Measurements from ENCODE around the gene FAM169A. TPM values are rescaled to one million over a fixed set of nuclear protein-coding genes. Genes with fewer than 3 reads are reported as not detected.
A peak's percentile ranks its signal among the peaks of the same experiment; 100 is the strongest.
"Not testable (repeated sequence)": the region's sequence is repeated elsewhere in the genome, so short reads cannot be mapped to it uniquely, and the experiment has no call there.

The FAM169A gene
- polyA plus RNA-seq, 4 donors: 0.73 to 2.2 TPM; not detected in 2

DNA sequence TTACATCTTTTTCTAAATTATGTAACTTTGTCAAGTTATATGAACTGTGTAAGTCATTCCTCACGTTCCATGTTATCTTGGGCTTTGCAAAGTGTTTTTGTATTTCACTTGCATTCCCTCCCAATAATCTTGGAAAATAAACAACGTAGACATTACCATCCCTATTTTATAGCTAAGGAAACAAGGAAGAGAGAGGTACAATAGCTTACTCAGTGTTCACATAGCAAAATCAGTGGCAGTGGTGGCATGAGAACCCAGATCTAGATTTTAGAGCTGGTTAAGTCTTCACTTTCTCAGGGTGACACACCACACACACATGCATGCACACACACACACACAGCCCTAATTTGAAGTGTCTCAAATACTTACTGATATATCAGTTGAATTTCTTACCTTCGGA is 65.0 kb downstream of the FAM169A start:
- FAIRE-seq (no peak), DNase-seq (no peak)
- Histone ChIP-seq H3K27me3 (ENCODE audit: control insufficient read depth in 3 of 3, insufficient read depth in 3 of 3, low read length in 3 of 3) (no peaks in the 10 kb centered on the region), H3K27ac (ENCODE audit: low read depth in 1 of 3, low read length in 2 of 3) (no peak overlapping the region), H3K36me3 (ENCODE audit: control insufficient read depth in 3 of 3, insufficient read depth in 2 of 3, low read depth in 1 of 3, low read length in 3 of 3) (peaks cover 0 to 8% (median 0%) of the 10 kb centered on the region in 3 donors), H3K9me3 (ENCODE audit: control insufficient read depth in 2 of 2, insufficient read depth in 1 of 2, low read depth in 1 of 2, low read length in 1 of 2) (no peaks in the 10 kb centered on the region), H3K4me1 (ENCODE audit: control insufficient read depth in 3 of 3, insufficient read depth in 2 of 3, low read depth in 1 of 3, low read length in 2 of 3) (no peaks in the 10 kb centered on the region), H3K4me3 (ENCODE audit: low read depth in 1 of 3, low read length in 3 of 3) (no peak overlapping the region)
- WGBS, 3 donors: 56 to 76% (median 58%) methylated on average over 3 of the region's 3 CpGs

- Histone ChIP-seq H3K27ac (ENCODE audit: low read depth in 1 of 3, low read length in 2 of 3) (no peak overlapping the region), H3K27me3 (ENCODE audit: control insufficient read depth in 3 of 3, insufficient read depth in 3 of 3, low read length in 3 of 3) (no peaks in the 10 kb centered on the region), H3K36me3 (ENCODE audit: control insufficient read depth in 3 of 3, insufficient read depth in 2 of 3, low read depth in 1 of 3, low read length in 3 of 3) (peaks cover 0 to 8% (median 0%) of the 10 kb centered on the region in 3 donors), H3K9me3 (ENCODE audit: control insufficient read depth in 2 of 2, insufficient read depth in 1 of 2, low read depth in 1 of 2, low read length in 1 of 2) (no peaks in the 10 kb centered on the region), H3K4me1 (ENCODE audit: control insufficient read depth in 3 of 3, insufficient read depth in 2 of 3, low read depth in 1 of 3, low read length in 2 of 3) (no peaks in the 10 kb centered on the region), H3K4me3 (ENCODE audit: low read depth in 1 of 3, low read length in 3 of 3) (no peak overlapping the region)
- DNase-seq (no peak), FAIRE-seq (no peak)
- 89 to 91% (median 89%) methylated on average over 21 of the region's 21 CpGs for WGBS, 3 donors
Measured at GRCh38 chr5:74798977-74799911, 66.9 kb downstream of the FAM169A start.

DNA sequence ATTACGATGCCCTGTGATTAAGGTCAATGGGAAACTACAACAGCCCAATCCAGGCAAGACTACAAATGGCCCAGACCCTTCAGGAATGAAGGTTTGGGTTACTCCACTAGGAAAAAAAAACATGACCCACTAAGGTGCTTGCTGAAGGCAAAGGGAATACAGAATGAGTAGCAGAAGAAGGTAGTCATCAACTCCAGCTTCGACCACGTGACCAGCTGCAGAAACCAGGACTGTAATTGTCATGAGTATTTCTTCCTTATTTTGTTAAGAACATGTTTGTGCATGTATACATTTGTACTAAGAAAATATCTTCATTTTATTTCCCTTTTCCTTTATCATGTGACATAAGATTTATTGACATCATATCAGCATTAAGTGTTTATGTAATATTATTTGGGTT is 74.5 kb downstream of the FAM169A start:
- WGBS, 3 donors: 89 to 96% (median 92%) methylated on average over 3 of the region's 3 CpGs
- H3K9me3 ChIP-seq (ENCODE audit: control insufficient read depth in 2 of 2, insufficient read depth in 1 of 2, low read depth in 1 of 2, low read length in 1 of 2); H3K4me3 ChIP-seq (ENCODE audit: low read depth in 1 of 3, low read length in 3 of 3); H3K36me3 ChIP-seq (ENCODE audit: control insufficient read depth in 3 of 3, insufficient read depth in 2 of 3, low read depth in 1 of 3, low read length in 3 of 3); H3K27me3 ChIP-seq (ENCODE audit: control insufficient read depth in 3 of 3, insufficient read depth in 3 of 3, low read length in 3 of 3); FAIRE-seq; H3K27ac ChIP-seq (ENCODE audit: low read depth in 1 of 3, low read length in 2 of 3); H3K4me1 ChIP-seq (ENCODE audit: control insufficient read depth in 3 of 3, insufficient read depth in 2 of 3, low read depth in 1 of 3, low read length in 2 of 3); DNase-seq: not testable (repeated sequence)

DNA sequence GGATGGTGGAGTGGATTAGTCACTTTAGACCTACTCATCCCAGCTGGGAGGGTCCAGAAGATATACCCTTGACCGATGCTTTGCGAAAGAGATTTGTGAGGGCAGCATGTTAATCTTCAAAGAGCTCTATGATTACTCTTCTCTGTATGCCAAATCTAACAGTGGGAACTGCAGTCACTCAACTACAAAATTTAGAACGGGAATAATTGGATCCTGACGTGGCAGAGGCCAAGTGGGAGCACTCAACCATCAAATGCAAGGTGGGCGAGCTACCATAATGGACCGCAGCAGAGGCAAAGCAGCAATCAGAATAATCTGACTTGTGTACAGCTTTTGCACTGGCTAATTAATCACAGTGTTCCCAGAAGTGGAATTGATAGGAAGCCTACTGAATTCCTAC is 78.8 kb downstream of the FAM169A start:
- no peaks in the 10 kb centered on the region for H3K9me3 ChIP-seq (ENCODE audit: control insufficient read depth in 2 of 2, insufficient read depth in 1 of 2, low read depth in 1 of 2, low read length in 1 of 2)
- no peaks in the 10 kb centered on the region for H3K4me1 ChIP-seq (ENCODE audit: control insufficient read depth in 3 of 3, insufficient read depth in 2 of 3, low read depth in 1 of 3, low read length in 2 of 3)
- FAIRE-seq: no peak
- no peak overlapping the region for H3K4me3 ChIP-seq (ENCODE audit: low read depth in 1 of 3, low read length in 3 of 3)
- 90 to 94% (median 91%) methylated on average over 6 of the region's 6 CpGs for WGBS, 3 donors
- DNase-seq: no peak
- H3K27me3 ChIP-seq (ENCODE audit: control insufficient read depth in 3 of 3, insufficient read depth in 3 of 3, low read length in 3 of 3): no peaks in the 10 kb centered on the region
- peaks cover 0 to 5% (median 0%) of the 10 kb centered on the region in 3 donors for H3K36me3 ChIP-seq (ENCODE audit: control insufficient read depth in 3 of 3, insufficient read depth in 2 of 3, low read depth in 1 of 3, low read length in 3 of 3)
- H3K27ac ChIP-seq (ENCODE audit: low read depth in 1 of 3, low read length in 2 of 3): no peak overlapping the region

GRCh38 chr5:74786851-74787250 is 79.3 kb downstream of the FAM169A start:
- Histone ChIP-seq H3K4me1 (ENCODE audit: control insufficient read depth in 3 of 3, insufficient read depth in 2 of 3, low read depth in 1 of 3, low read length in 2 of 3) (no peaks in the 10 kb centered on the region), H3K36me3 (ENCODE audit: control insufficient read depth in 3 of 3, insufficient read depth in 2 of 3, low read depth in 1 of 3, low read length in 3 of 3) (peaks cover 0 to 5% (median 0%) of the 10 kb centered on the region in 3 donors), H3K27me3 (ENCODE audit: control insufficient read depth in 3 of 3, insufficient read depth in 3 of 3, low read length in 3 of 3) (no peaks in the 10 kb centered on the region), H3K4me3 (ENCODE audit: low read depth in 1 of 3, low read length in 3 of 3) (no peak overlapping the region), H3K9me3 (ENCODE audit: control insufficient read depth in 2 of 2, insufficient read depth in 1 of 2, low read depth in 1 of 2, low read length in 1 of 2) (no peaks in the 10 kb centered on the region), H3K27ac (ENCODE audit: low read depth in 1 of 3, low read length in 2 of 3) (no peak overlapping the region)
- DNase-seq (peak in 1 of 2 donors; percentile 10), FAIRE-seq (no peak)
- 72 to 88% (median 73%) methylated on average over 6 of the region's 6 CpGs for WGBS, 3 donors

- H3K27me3 ChIP-seq (ENCODE audit: control insufficient read depth in 3 of 3, insufficient read depth in 3 of 3, low read length in 3 of 3): no peaks in the 10 kb centered on the region
- peaks cover 3 to 15% (median 9%) of the 10 kb centered on the region in 3 donors for H3K36me3 ChIP-seq (ENCODE audit: control insufficient read depth in 3 of 3, insufficient read depth in 2 of 3, low read depth in 1 of 3, low read length in 3 of 3)
- H3K27ac ChIP-seq (ENCODE audit: low read depth in 1 of 3, low read length in 2 of 3): no peak overlapping the region
- DNase-seq: peak in 1 of 2 donors; percentile 7
- 77 to 84% (median 81%) methylated on average over 2 of the region's 2 CpGs for WGBS, 3 donors
- FAIRE-seq: no peak
- H3K4me3 ChIP-seq (ENCODE audit: low read depth in 1 of 3, low read length in 3 of 3): no peak overlapping the region
- no peaks in the 10 kb centered on the region for H3K4me1 ChIP-seq (ENCODE audit: control insufficient read depth in 3 of 3, insufficient read depth in 2 of 3, low read depth in 1 of 3, low read length in 2 of 3)
- no peaks in the 10 kb centered on the region for H3K9me3 ChIP-seq (ENCODE audit: control insufficient read depth in 2 of 2, insufficient read depth in 1 of 2, low read depth in 1 of 2, low read length in 1 of 2)
Measured at GRCh38 chr5:74778609-74779008, 87.6 kb downstream of the FAM169A start.

- H3K4me1 ChIP-seq (ENCODE audit: control insufficient read depth in 3 of 3, insufficient read depth in 2 of 3, low read depth in 1 of 3, low read length in 2 of 3): peaks cover 3 to 7% (median 4%) of the 10 kb centered on the region in 3 donors
- no peak for FAIRE-seq
- no peak overlapping the region for H3K4me3 ChIP-seq (ENCODE audit: low read depth in 1 of 3, low read length in 3 of 3)
- no peaks in the 10 kb centered on the region for H3K27me3 ChIP-seq (ENCODE audit: control insufficient read depth in 3 of 3, insufficient read depth in 3 of 3, low read length in 3 of 3)
- peaks cover 7 to 35% (median 13%) of the 10 kb centered on the region in 3 donors for H3K36me3 ChIP-seq (ENCODE audit: control insufficient read depth in 3 of 3, insufficient read depth in 2 of 3, low read depth in 1 of 3, low read length in 3 of 3)
- no peaks in the 10 kb centered on the region for H3K9me3 ChIP-seq (ENCODE audit: control insufficient read depth in 2 of 2, insufficient read depth in 1 of 2, low read depth in 1 of 2, low read length in 1 of 2)
- no peak overlapping the region for H3K27ac ChIP-seq (ENCODE audit: low read depth in 1 of 3, low read length in 2 of 3)
- 80 to 89% (median 87%) methylated on average over 7 of the region's 7 CpGs for WGBS, 3 donors
- DNase-seq: no peak
Measured at GRCh38 chr5:74772359-74772758, 93.8 kb downstream of the FAM169A start.

DNA sequence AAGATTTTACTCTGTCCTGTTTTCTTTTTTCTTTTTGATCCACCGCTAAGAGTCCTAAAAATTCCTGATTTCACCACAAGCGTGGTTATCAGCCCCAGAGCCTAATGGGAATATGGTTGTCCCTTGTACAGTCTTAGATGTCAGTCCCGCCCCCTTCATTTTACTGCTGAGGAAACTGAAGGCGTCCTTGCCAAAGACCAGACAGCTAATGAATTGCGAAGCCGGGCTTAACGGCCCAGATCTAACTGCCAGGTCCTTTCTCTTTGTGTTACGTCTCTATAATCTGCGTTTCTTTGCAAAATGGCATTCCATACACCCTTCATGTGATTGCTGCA is 98.6 kb downstream of the FAM169A start:
- no peaks in the 10 kb centered on the region for H3K9me3 ChIP-seq (ENCODE audit: control insufficient read depth in 2 of 2, insufficient read depth in 1 of 2, low read depth in 1 of 2, low read length in 1 of 2)
- H3K27ac ChIP-seq (ENCODE audit: low read depth in 1 of 3, low read length in 2 of 3): peak overlapping the region in 2 of 3 donors; percentile 72 to 93
- H3K4me3 ChIP-seq (ENCODE audit: low read depth in 1 of 3, low read length in 3 of 3): peak overlapping the region; percentile 68 to 86 (median 78)
- DNase-seq (peak; percentile 50 to 81), FAIRE-seq (no peak)
- WGBS, 3 donors: 0 to 2% (median 0%) methylated on average over 9 of the region's 9 CpGs
- peaks cover 4 to 16% (median 12%) of the 10 kb centered on the region in 3 donors for H3K4me1 ChIP-seq (ENCODE audit: control insufficient read depth in 3 of 3, insufficient read depth in 2 of 3, low read depth in 1 of 3, low read length in 2 of 3)
- H3K27me3 ChIP-seq (ENCODE audit: control insufficient read depth in 3 of 3, insufficient read depth in 3 of 3, low read length in 3 of 3): no peaks in the 10 kb centered on the region
- H3K36me3 ChIP-seq (ENCODE audit: control insufficient read depth in 3 of 3, insufficient read depth in 2 of 3, low read depth in 1 of 3, low read length in 3 of 3): peaks cover 1 to 16% (median 4%) of the 10 kb centered on the region in 3 donors
